Kidney tubule cell (primary cell): ENCODE data around the gene SLC35G2.
"Not testable (repeated sequence)": the region's sequence is repeated elsewhere in the genome, so short reads cannot be mapped to it uniquely, and the experiment has no call there.

Experiments used
- DNase-seq: peaks from one replicate; pipeline ENCODE4 v3.0.0-alpha.2; 2018; ENCODE audit warnings: low spot score

Gene SLC35G2

GRCh38 chr3:136885357-136886213 lies 66.7 kb downstream of the SLC35G2 start:
- no peak for DNase-seq

GRCh38 chr3:136889947-136890346 lies 71.0 kb downstream of the SLC35G2 start:
- DNase-seq, result no peak

GRCh38 chr3:136891934-136892855 lies 73.3 kb downstream of the SLC35G2 start:
- DNase-seq, result no peak

GRCh38 chr3:136893848-136894443 lies 75.0 kb downstream of the SLC35G2 start:
- peak; percentile 68 for DNase-seq

- not testable (repeated sequence) for DNase-seq
These were observed 78.2 kb downstream of the SLC35G2 start for GRCh38 chr3:136897171-136897570.

- DNase-seq, result no peak
These were observed 79.6 kb downstream of the SLC35G2 start for GRCh38 chr3:136898549-136898948.

- no peak for DNase-seq
These were observed 80.0 kb downstream of the SLC35G2 start for GRCh38 chr3:136898954-136899353.

GRCh38 chr3:136899622-136900158 lies 80.8 kb downstream of the SLC35G2 start:
- DNase-seq, result no peak

GRCh38 chr3:136900694-136901093 lies 81.8 kb downstream of the SLC35G2 start:
- not testable (repeated sequence) for DNase-seq

GRCh38 chr3:136901391-136901790 lies 82.5 kb downstream of the SLC35G2 start:
- DNase-seq, result no peak

- DNase-seq, result not testable (repeated sequence)
These were observed 83.6 kb downstream of the SLC35G2 start for GRCh38 chr3:136902530-136902929.

GRCh38 chr3:136903899-136904298 lies 85.0 kb downstream of the SLC35G2 start:
- no peak for DNase-seq

GRCh38 chr3:136904746-136905145 lies 85.8 kb downstream of the SLC35G2 start:
- DNase-seq, result no peak
